ENCODE measurements around the gene CDSN. TPM values are rescaled to one million over a fixed set of nuclear protein-coding genes. Genes with fewer than 3 reads are reported as not detected.

Gene CDSN
- total and polyA plus RNA-seq, 2 of the 4 experiments (the other 2 are of a cell fraction) = not detected

DNA sequence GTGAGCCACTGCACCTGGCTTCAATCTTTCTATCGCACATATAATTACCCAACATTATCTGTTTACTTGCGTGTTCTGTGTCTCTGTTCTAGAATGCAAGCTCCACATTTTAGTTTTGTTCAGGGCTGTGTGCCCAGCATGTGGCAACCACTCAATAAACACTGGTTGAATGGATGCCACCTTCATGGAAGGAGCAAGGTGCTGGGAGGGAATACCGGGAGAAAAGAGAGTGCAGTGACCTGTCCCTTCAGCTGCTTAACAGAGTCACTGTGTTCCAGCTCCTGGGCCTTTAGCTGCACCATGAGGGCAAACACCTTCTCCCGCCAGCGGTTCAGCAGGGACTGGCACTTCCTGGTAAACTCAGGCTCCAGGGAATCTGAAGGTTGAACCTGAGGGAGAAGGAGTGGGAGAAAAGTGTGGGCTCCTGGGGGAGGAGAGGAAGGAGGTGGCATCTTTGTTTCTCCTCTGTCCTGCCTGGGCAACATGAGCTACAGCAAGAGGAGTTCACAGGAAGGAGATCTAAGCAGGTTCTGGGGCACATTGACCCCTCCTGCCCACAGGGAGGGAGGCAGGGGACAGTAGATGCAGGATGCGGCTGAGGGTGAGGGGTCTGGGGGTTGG lies 29.7 kb upstream of the CDSN start:
- no peaks in the 10 kb centered on the region for H4K20me1 ChIP-seq (ENCODE audit: insufficient read depth, low read length)
- H4K8ac ChIP-seq (ENCODE audit: low read depth in 2 of 2, low read length in 2 of 2) = no peak overlapping the region
- no peaks in the 10 kb centered on the region for H3K79me1 ChIP-seq (ENCODE audit: low read depth in 1 of 2, low read length in 2 of 2)
- no peaks in the 10 kb centered on the region for H3K9me3 ChIP-seq (ENCODE audit: control insufficient read depth, insufficient read depth, low read length)
- H2BK20ac ChIP-seq (ENCODE audit: low read depth, low read length) = no peak overlapping the region
- peaks cover 28% of the 10 kb centered on the region for H3K36me3 ChIP-seq (ENCODE audit: control insufficient read depth, insufficient read depth, low read length)
- H3K9me1 ChIP-seq (ENCODE audit: insufficient read depth, low read length) = no peaks in the 10 kb centered on the region
- in situ Hi-C loops (cut with MboI; ENCODE audit: low sequenced_read_pairs) (no loop called here), intact Hi-C loops (cut with micrococcal nuclease) (no loop called here), dilution Hi-C loops (cut with HindIII; ENCODE audit: low sequenced_read_pairs, unreplicated experiment) (no loop called here)
- POLR2A ChIA-PET (ENCODE audit: unreplicated experiment) = interaction anchor here (0.6 kb wide), 1 partner anchor 37 kb away, joined by 18 read pairs; no protein-coding TSS in a partner anchor
- H2AK5ac ChIP-seq (ENCODE audit: low read depth, low read length) = no peak overlapping the region
- H3K27me3 ChIP-seq (ENCODE audit: control insufficient read depth, insufficient read depth, low read length) = no peaks in the 10 kb centered on the region
- H3K56ac ChIP-seq (ENCODE audit: extremely low read depth, insufficient read depth, low read length) = no peak overlapping the region
- no peak overlapping the region for H3K14ac ChIP-seq (replicated peaks; ENCODE audit: low read depth, low read length)
- H3K4ac ChIP-seq (ENCODE audit: low read depth, low read length) = no peak overlapping the region
- H3K4me1 ChIP-seq (ENCODE audit: control insufficient read depth, insufficient read depth, low read length) = no peaks in the 10 kb centered on the region
- H2BK120ac ChIP-seq (ENCODE audit: low read depth, low read length) = no peak overlapping the region
- TF ChIP-seq POLR2A (IDR thresholded peaks at IDR 0.05; ENCODE audit: low read depth, low read length) = no peak
- no peak for TF ChIP-seq ELK1 (IDR thresholded peaks at IDR 0.05; ENCODE audit: borderline replicate concordance, low read depth, low read length)
- no peak for TF ChIP-seq RAD21 (IDR thresholded peaks at IDR 0.05; ENCODE audit: low read length)
- no peak for TF ChIP-seq CHD1 (IDR thresholded peaks at IDR 0.05; ENCODE audit: low read depth, low read length)
- no peak for TF ChIP-seq NFE2L2 (IDR thresholded peaks at IDR 0.05; ENCODE audit: low read depth, low read length)
- no peak for TF ChIP-seq BHLHE40 (IDR thresholded peaks at IDR 0.05; ENCODE audit: low read depth, low read length)
- TF ChIP-seq, protein P1, sequence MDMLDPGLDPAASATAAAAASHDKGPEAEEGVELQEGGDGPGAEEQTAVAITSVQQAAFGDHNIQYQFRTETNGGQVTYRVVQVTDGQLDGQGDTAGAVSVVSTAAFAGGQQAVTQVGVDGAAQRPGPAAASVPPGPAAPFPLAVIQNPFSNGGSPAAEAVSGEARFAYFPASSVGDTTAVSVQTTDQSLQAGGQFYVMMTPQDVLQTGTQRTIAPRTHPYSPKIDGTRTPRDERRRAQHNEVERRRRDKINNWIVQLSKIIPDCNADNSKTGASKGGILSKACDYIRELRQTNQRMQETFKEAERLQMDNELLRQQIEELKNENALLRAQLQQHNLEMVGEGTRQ (IDR thresholded peaks at IDR 0.05; ENCODE audit: low read depth, low read length) = no peak
- no peak for TF ChIP-seq FOS (IDR thresholded peaks at IDR 0.05; ENCODE audit: low read depth, low read length)
- no peak for TF ChIP-seq RFX5 (IDR thresholded peaks at IDR 0.05; ENCODE audit: low read depth, low read length)
- TF ChIP-seq, protein P2, sequence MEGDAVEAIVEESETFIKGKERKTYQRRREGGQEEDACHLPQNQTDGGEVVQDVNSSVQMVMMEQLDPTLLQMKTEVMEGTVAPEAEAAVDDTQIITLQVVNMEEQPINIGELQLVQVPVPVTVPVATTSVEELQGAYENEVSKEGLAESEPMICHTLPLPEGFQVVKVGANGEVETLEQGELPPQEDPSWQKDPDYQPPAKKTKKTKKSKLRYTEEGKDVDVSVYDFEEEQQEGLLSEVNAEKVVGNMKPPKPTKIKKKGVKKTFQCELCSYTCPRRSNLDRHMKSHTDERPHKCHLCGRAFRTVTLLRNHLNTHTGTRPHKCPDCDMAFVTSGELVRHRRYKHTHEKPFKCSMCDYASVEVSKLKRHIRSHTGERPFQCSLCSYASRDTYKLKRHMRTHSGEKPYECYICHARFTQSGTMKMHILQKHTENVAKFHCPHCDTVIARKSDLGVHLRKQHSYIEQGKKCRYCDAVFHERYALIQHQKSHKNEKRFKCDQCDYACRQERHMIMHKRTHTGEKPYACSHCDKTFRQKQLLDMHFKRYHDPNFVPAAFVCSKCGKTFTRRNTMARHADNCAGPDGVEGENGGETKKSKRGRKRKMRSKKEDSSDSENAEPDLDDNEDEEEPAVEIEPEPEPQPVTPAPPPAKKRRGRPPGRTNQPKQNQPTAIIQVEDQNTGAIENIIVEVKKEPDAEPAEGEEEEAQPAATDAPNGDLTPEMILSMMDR (conservative IDR thresholded peaks at IDR 0.05; ENCODE audit: low read depth, low read length) = no peak
- TF ChIP-seq SMC3 (IDR thresholded peaks at IDR 0.05; ENCODE audit: low read depth, low read length) = no peak
- no peak for TF ChIP-seq MAFK (IDR thresholded peaks at IDR 0.05; ENCODE audit: low read depth, low read length)
- TF ChIP-seq RCOR1 (IDR thresholded peaks at IDR 0.05; ENCODE audit: insufficient replicate concordance, low read length) = no peak
- TF ChIP-seq MXI1 (IDR thresholded peaks at IDR 0.05; ENCODE audit: borderline replicate concordance, low read depth, low read length) = no peak
- no peak for TF ChIP-seq MAZ (IDR thresholded peaks at IDR 0.05; ENCODE audit: borderline replicate concordance, low read depth, low read length)
- no peak overlapping the region for H2AK9ac ChIP-seq (replicated peaks; ENCODE audit: low read depth, low read length, poor library complexity)
- H3K27ac ChIP-seq (ENCODE audit: insufficient read depth, low read length) = no peak overlapping the region
- no peak overlapping the region for H3K4me3 ChIP-seq (ENCODE audit: insufficient read depth, low read depth, low read length)
- CTCF ChIA-PET = interaction anchor here (0.5 kb wide), 1 partner anchor 73 kb away, joined by 4 read pairs; no protein-coding TSS in a partner anchor
- no TSS peak for BruUV-seq (replicated peaks)
- H2BK5ac ChIP-seq (ENCODE audit: low read depth, low read length, poor library complexity, severe bottlenecking) = no peak overlapping the region
- H3K18ac ChIP-seq (ENCODE audit: low read depth, low read length) = no peak overlapping the region
- H3K23ac ChIP-seq (ENCODE audit: low read depth, low read length) = no peak overlapping the region
- no peak overlapping the region for H3K4me2 ChIP-seq (ENCODE audit: low read depth, low read length)
- no peak for ATAC-seq (ENCODE audit: low read depth)
- H3K9ac ChIP-seq (ENCODE audit: low read depth, low read length) = no peak overlapping the region
- no peak overlapping the region for H4K5ac ChIP-seq (ENCODE audit: low read depth, low read length)
- 100% methylated on average over 3 of the region's 6 CpGs; no CpG with 5 or more reads in 1 of the 2 experiments for WGBS, 2 experiments (ENCODE audit: extremely low coverage in 2 of 2, insufficient read length in 1 of 2)
- DNase-seq = no peak
- H2BK15ac ChIP-seq (ENCODE audit: low read depth, low read length) = no peak overlapping the region
- no peak overlapping the region for H4K91ac ChIP-seq (ENCODE audit: insufficient read depth, low read depth, low read length)
- no peak overlapping the region for H2AFZ ChIP-seq (replicated peaks; ENCODE audit: low read length, poor library complexity)
